Measurements from ENCODE around the gene CHRND. TPM values are rescaled to one million over a fixed set of nuclear protein-coding genes. Genes with fewer than 3 reads are reported as not detected.

Gene CHRND
- total RNA-seq, 3 donors from 2014 or later (not counting 1 experiment from before 2014, with no cell fraction given): not detected

DNA sequence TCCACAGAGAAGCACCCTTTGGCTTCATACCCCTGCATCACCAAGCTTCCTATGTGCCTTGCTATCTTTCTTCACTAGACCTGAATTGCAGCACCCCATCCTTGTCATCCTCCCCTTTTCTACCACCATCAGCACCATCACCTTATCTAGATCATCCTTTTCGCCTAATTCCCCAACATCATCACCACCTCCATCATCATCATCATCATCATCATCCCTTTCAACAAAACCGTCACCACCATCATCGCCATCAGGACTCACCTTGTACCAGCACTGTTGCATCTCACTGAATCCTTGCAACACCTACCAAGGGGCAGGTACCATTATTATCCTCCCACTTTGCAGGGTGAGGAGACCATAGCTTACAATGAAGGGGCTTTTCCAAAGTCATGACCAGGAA lies 27.5 kb upstream of the CHRND start:
- WGBS (ENCODE audit: insufficient coverage): 92% methylated on average over 3 of the region's 3 CpGs
- Mint-ChIP-seq H3K4me1 (peaks cover 0 to 5% of the 10 kb centered on the region in 2 donors), H3K36me3 (no peaks in the 10 kb centered on the region), H3K27me3 (ENCODE audit: low read depth in 2 of 2) (peaks cover 0 to 16% of the 10 kb centered on the region in 2 donors), H3K27ac (no peak overlapping the region), H3K4me3 (no peak overlapping the region), H3K9me3 (no peaks in the 10 kb centered on the region)
- no peak for DNase-seq
- no peaks in the 10 kb centered on the region for H3K36me3 ChIP-seq (ENCODE audit: control insufficient read depth, insufficient read depth, low read length)
- peaks cover 5% of the 10 kb centered on the region for H3K27me3 ChIP-seq (ENCODE audit: control insufficient read depth, insufficient read depth, low read length)
- intact Hi-C loops (cut with micrococcal nuclease): no loop called here
- TF ChIP-seq, protein P1, sequence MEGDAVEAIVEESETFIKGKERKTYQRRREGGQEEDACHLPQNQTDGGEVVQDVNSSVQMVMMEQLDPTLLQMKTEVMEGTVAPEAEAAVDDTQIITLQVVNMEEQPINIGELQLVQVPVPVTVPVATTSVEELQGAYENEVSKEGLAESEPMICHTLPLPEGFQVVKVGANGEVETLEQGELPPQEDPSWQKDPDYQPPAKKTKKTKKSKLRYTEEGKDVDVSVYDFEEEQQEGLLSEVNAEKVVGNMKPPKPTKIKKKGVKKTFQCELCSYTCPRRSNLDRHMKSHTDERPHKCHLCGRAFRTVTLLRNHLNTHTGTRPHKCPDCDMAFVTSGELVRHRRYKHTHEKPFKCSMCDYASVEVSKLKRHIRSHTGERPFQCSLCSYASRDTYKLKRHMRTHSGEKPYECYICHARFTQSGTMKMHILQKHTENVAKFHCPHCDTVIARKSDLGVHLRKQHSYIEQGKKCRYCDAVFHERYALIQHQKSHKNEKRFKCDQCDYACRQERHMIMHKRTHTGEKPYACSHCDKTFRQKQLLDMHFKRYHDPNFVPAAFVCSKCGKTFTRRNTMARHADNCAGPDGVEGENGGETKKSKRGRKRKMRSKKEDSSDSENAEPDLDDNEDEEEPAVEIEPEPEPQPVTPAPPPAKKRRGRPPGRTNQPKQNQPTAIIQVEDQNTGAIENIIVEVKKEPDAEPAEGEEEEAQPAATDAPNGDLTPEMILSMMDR (IDR thresholded peaks at IDR 0.05): no peak
- peaks cover 3% of the 10 kb centered on the region for H3K4me1 ChIP-seq (ENCODE audit: control insufficient read depth, insufficient read depth, low read length)
- no peak overlapping the region for H3K4me3 ChIP-seq (ENCODE audit: low read length)
- H3K27ac ChIP-seq (ENCODE audit: low read length): no peak overlapping the region
- H3K9me3 ChIP-seq (ENCODE audit: control insufficient read depth, insufficient read depth, low read length): no peaks in the 10 kb centered on the region
- ATAC-seq: no peak

DNA sequence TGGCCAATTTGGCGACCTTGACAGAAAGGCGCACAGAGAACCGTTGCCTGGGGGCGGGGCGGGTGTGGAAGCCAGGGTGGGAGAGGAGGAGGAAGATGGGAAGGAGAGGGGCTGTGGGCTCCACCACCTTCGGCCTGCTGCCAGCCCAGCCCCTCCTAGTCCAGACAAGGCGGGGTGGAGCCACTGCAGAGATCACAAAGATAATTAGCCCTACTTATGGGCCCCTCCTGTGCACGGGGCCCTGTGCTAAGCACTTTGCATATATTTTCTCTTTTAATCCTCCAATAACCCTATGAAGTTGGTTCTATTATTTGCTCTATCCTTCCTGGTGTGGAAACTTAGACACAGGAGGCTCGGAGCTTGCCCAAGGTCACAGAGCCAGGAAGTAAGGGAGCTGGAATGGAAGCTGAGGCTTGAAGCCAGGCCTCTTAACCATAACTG lies 24.6 kb upstream of the CHRND start:
- Mint-ChIP-seq H3K27ac (no peak overlapping the region), H3K4me3 (no peak overlapping the region), H3K4me1 (peaks cover 0 to 8% of the 10 kb centered on the region in 2 donors), H3K9me3 (no peaks in the 10 kb centered on the region), H3K36me3 (no peaks in the 10 kb centered on the region), H3K27me3 (ENCODE audit: low read depth in 2 of 2) (peaks cover 14 to 35% of the 10 kb centered on the region in 2 donors)
- Histone ChIP-seq H3K9me3 (ENCODE audit: control insufficient read depth, insufficient read depth, low read length) (no peaks in the 10 kb centered on the region), H3K4me3 (ENCODE audit: low read length) (no peak overlapping the region), H3K27ac (ENCODE audit: low read length) (no peak overlapping the region), H3K4me1 (ENCODE audit: control insufficient read depth, insufficient read depth, low read length) (peaks cover 3% of the 10 kb centered on the region), H3K27me3 (ENCODE audit: control insufficient read depth, insufficient read depth, low read length) (peaks cover 17% of the 10 kb centered on the region), H3K36me3 (ENCODE audit: control insufficient read depth, insufficient read depth, low read length) (no peaks in the 10 kb centered on the region)
- intact Hi-C loops (cut with micrococcal nuclease): no loop called here
- TF ChIP-seq, protein P1 (IDR thresholded peaks at IDR 0.05): no peak
- no peak for ATAC-seq
- no peak for DNase-seq
- WGBS (ENCODE audit: insufficient coverage): 87% methylated on average over 9 of the region's 9 CpGs

DNA sequence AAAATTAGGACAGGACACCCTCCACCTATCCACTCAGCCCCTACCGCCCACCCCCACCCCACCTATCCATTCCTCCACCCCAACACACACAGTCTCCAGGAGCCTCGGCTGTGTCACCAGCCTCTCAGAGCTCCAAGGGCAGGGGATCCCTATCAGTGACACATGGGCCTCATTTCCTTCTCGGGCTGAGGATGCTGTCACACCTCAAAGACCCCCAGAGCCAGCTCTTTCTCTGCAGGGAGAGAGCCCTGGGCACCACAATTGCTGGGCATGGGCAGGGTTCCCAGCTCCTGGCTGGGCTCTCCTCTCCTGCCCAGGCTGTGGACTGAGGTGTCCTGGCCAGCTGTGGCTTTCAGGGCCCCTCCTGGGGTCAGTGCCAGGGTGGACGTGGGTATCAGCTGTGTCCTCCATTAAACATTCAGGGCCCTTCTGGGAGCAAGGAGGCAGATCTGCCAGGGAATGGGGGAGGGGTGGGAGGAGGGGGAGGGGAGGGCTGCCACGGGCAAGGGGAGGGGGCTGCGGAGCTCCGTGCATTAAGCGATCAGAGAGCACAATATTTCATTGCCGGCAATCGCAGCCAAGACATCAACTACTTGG lies 24.1 kb upstream of the CHRND start:
- DNase-seq (no peak), ATAC-seq (no peak)
- H3K27ac ChIP-seq (ENCODE audit: low read length): no peak overlapping the region
- H3K27me3 ChIP-seq (ENCODE audit: control insufficient read depth, insufficient read depth, low read length): peaks cover 17% of the 10 kb centered on the region
- Mint-ChIP-seq H3K9me3 (no peaks in the 10 kb centered on the region), H3K4me1 (peaks cover 0 to 8% of the 10 kb centered on the region in 2 donors), H3K27ac (no peak overlapping the region), H3K36me3 (no peaks in the 10 kb centered on the region), H3K4me3 (no peak overlapping the region), H3K27me3 (ENCODE audit: low read depth in 2 of 2) (peaks cover 14 to 36% of the 10 kb centered on the region in 2 donors)
- WGBS (ENCODE audit: insufficient coverage): 56% methylated on average over 9 of the region's 10 CpGs
- H3K4me1 ChIP-seq (ENCODE audit: control insufficient read depth, insufficient read depth, low read length): peaks cover 3% of the 10 kb centered on the region
- TF ChIP-seq, protein P1 (IDR thresholded peaks at IDR 0.05): no peak
- no peak overlapping the region for H3K4me3 ChIP-seq (ENCODE audit: low read length)
- no peaks in the 10 kb centered on the region for H3K36me3 ChIP-seq (ENCODE audit: control insufficient read depth, insufficient read depth, low read length)
- H3K9me3 ChIP-seq (ENCODE audit: control insufficient read depth, insufficient read depth, low read length): no peaks in the 10 kb centered on the region
- intact Hi-C loops (cut with micrococcal nuclease): no loop called here

DNA sequence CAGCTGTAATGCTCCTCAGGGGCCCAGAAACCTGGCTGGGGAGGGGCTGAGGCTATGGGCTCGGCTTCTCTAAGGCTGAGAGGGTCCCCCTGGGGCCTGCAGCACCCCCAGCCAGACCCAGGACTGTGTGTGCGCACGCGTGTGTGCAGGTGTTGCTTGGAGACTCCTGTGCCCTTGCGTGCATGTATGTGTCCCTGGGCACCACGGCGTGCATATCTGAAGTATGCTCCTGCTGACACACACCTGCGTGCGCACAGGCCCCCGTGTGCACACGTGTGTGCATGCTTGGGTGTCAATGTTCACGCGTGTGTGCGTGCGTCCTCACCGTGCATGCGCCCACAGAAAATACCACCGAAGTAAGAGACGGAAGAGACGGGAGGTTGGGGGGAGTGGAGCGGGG lies 23.4 kb upstream of the CHRND start:
- Mint-ChIP-seq H3K27ac (no peak overlapping the region), H3K9me3 (no peaks in the 10 kb centered on the region), H3K4me3 (peak overlapping the region; percentile 45), H3K27me3 (ENCODE audit: low read depth in 2 of 2) (peaks cover 14 to 36% of the 10 kb centered on the region in 2 donors), H3K4me1 (peaks cover 0 to 8% of the 10 kb centered on the region in 2 donors), H3K36me3 (no peaks in the 10 kb centered on the region)
- intact Hi-C loops (cut with micrococcal nuclease): no loop called here
- DNase-seq (peak in 1 of 2 donors; percentile 67), ATAC-seq (peak; percentile 11 to 37 (median 26))
- H3K4me3 ChIP-seq (ENCODE audit: low read length): no peak overlapping the region
- peaks cover 17% of the 10 kb centered on the region for H3K27me3 ChIP-seq (ENCODE audit: control insufficient read depth, insufficient read depth, low read length)
- TF ChIP-seq, protein P1 (IDR thresholded peaks at IDR 0.05): no peak
- H3K27ac ChIP-seq (ENCODE audit: low read length): no peak overlapping the region
- no peaks in the 10 kb centered on the region for H3K36me3 ChIP-seq (ENCODE audit: control insufficient read depth, insufficient read depth, low read length)
- no peaks in the 10 kb centered on the region for H3K9me3 ChIP-seq (ENCODE audit: control insufficient read depth, insufficient read depth, low read length)
- 11% methylated on average over 16 of the region's 21 CpGs for WGBS (ENCODE audit: insufficient coverage)
- H3K4me1 ChIP-seq (ENCODE audit: control insufficient read depth, insufficient read depth, low read length): peaks cover 3% of the 10 kb centered on the region
